HG02759 (cell line): ENCODE measurements around the gene HCFC1.

ENCODE experiments used
- ATAC-seq: cut with Tn5 transposase; IDR thresholded peaks from one replicate; pipeline ENCODE4 v1.9.1; 2021; ENCODE audit warnings: mild to moderate bottlenecking, moderate library complexity; ENCODE audit not compliant: unreplicated experiment

The HCFC1 gene

DNA sequence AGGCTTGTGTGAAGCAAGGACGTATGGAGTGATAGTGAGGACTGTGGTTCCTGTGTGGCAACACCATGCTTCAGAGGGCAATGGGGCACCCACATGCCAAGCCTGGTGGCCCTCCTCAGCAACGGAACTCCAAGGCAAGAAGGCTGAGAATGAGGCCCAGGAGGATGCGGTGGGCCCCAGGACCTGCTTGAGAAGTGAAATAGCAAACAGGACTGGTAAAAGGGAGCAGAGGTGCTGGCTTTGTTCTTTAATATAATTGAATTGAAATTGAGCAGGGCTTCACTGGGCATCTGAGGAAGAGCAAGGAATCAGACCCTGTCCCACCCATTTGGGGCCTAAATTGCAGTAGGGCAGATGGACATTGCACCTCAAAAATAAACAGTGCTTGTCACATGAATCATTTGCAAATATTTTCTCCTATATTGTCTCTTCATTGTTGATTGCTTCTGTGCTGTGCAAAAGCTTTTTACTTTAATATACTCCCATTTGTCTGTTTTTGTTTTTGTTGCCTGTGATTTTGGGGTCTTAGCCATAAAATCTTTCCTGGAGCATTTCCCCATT, 3.2 kb upstream of the HCFC1 start:
- no peak for ATAC-seq

DNA sequence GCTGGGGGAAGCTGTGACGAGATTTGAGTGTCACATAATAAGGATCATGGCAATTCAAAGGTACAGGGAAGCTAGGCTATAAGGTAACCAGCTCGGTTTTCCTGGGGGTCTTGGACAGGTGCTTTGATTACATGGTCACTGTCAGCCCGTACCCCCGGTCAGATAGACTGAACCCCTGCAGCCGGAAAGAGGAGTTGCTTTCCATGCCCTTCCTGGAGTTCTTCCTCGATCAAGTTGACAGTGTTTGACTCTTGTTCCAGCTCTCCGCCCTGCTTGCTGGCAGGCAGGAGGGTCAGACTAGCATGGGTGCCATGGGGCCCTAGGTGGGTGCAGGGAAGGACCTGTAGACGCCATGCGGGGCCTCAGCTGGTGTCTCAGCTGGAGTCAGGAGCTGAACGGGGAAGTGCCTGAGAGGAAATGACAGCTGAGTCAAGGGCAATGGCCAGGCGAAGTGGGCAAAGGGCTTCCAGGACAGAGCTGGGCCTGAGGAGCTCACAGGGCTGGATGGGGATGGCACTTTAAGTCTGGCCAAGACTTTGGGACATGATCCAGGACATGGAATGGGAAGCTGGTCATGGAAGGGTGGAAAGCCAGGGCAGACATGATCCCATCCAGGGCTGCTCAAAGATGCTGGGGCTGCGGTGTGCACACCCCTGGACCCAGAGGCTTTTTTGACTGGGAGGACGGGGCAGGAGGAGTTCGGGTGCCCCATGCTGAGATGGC, 2.5 kb upstream of the HCFC1 start:
- no peak for ATAC-seq

DNA sequence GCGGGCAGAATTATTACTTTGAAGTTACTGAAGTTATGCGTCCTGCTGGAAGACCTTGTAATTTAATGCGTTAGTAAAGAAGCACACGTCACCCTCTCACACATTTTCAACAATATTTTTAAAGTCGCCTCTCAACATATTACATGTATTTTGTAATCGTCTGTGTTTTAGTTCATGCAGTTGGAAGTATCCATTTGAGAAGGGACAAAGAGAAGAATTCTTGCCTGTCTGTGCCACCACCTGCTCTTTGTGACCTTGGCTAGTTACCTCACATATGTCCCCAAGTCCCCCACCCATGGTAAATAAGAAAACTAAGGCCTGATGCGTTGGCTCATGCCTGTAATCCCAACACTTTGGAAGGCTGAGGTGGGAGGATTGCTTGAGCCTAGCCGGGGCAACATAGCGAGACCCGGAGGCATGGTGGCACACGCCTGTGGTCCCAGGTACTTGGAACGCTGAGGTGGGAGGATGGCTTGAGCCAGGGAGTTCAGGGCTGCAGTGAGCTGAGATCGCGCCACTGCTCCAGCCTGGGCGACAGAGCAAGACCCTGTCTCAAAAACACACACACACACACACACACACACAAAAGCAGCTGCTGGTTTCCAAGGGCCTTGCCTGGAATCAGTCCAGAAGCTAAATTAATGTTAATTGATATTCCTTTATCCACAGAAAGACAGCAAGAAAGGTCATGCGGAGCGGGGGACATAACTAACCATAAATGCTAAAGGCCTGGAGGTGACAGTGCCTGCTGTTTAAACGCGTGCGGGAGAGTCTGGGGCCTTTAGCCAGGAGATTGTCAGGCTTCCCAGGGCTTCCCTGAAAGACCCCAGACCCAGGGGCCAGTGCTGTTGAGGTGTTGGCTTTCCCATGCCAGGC, 1.7 kb upstream of the HCFC1 start:
- no peak for ATAC-seq

DNA sequence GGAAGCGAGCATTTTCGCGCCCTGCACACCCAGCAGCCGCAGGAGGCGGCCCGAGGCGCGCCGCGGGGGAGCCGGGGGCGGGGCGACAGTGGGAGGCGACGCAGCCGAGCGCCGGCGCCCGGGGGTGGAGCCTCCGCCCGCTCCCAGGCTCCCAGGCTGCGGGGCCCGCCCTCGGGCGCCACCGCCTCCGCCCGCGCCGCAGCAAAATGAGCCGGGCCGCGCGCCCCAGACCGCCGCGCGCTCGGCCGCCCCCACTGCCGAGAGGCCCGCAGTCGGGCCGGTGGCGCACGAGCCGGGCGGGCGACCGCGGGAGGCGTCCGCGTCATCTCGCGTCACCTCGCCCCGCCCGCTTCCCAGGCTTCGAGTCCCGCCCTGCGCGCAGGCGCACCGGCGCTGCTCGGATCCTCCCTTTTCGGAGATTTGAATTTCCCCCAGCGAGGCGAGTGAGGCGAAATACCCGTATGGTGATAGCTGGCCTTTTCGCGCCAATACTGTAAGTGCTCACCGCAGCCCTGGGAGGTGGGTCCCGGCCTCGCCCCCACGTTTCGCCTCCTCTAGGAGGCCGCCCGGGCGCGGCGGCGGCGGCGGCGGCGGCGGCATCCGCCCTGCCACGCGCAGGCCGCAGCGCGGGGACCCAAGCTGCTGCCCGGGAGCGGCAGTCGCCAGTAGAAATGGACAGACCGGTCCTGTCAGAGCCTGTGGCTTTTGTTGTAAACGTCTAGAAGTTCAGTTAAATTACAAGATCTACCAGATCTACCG, 929 bp upstream of the HCFC1 start, which contains the start of gene TMEM187:
Gene TMEM187, plus strand, starts transcription at position 387 of the 759 bp plus-strand sequence. CDS start 9,309 bp downstream, outside the sequence.
- ATAC-seq, result peak; percentile 57

DNA sequence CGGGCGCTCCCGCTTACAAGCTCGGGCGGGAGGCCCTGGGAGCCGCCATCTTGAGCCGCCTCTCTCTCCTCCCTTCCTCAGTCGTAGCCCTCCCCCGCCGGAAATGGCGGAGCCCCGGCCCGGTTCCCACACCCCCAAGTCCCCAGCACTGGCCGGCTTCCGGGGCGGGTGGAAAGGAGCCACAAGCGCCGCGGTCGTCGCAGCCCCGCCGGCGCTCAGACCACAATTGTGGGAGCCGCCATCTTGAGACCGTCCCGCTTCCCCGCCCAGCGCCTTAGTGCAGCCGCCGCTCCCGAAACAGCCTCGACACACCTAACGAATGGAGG, 531 bp downstream of the HCFC1 start:
- peak; percentile 38 for ATAC-seq

DNA sequence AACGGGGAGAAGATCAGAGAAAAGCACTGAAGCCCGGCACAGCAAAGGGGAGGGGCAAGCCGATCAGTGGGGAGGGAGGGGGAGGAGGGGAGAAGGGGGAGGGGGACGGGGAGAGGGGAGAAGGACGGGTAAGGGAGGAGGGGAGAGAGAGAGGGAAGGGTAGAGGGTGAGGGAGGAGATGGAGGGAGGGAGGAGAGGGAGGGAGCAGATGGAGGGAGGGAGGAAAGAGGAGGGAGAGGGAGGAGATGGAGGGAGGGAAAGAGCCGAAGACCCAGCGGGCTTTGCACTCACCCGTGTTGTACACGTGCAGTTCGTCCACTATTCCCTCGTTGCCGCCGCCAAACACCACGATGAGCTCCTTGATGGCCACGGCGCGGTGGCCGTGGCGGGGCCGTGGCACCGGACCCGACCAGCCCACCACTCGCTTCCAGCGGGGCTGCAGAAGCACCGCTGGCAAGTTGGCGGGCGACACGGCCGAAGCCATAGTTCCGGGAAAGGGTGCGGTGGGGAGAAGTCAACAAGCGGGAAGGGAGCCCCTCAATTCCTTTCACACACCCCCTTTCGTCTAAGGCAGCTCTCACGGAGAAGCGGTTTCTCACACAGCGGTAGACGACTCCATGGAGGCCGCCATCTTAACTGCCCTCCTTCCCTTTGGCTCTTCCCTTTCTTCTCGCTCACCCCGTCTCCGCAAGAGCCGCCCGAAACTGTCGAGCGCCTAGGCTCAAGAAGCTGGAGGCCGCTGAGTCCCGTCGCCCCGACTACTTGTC, 1.1 kb downstream of the HCFC1 start:
- no peak for ATAC-seq

DNA sequence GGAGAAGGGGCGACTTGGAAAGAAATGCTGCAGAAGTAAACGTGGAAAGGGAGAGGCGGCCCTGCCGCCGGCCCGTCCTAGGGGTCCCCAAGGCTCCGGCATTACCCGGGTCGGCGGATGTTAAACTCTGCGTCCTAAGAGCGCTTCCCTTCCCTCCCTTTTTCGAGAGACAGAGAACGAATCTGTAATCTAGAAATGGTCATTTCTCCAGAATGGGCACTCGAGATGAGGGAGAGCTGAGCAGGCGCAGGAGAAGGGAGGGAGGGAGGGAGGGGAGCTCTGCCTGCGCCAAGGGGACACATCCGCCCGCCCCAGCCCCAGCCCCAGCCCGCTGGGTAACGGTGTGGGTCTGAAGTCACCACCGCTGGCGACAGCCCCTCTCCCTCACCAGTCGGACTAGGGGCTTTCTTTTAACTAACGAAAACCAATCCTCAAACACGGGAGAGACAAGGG, 1.7 kb downstream of the HCFC1 start:
- no peak for ATAC-seq

DNA sequence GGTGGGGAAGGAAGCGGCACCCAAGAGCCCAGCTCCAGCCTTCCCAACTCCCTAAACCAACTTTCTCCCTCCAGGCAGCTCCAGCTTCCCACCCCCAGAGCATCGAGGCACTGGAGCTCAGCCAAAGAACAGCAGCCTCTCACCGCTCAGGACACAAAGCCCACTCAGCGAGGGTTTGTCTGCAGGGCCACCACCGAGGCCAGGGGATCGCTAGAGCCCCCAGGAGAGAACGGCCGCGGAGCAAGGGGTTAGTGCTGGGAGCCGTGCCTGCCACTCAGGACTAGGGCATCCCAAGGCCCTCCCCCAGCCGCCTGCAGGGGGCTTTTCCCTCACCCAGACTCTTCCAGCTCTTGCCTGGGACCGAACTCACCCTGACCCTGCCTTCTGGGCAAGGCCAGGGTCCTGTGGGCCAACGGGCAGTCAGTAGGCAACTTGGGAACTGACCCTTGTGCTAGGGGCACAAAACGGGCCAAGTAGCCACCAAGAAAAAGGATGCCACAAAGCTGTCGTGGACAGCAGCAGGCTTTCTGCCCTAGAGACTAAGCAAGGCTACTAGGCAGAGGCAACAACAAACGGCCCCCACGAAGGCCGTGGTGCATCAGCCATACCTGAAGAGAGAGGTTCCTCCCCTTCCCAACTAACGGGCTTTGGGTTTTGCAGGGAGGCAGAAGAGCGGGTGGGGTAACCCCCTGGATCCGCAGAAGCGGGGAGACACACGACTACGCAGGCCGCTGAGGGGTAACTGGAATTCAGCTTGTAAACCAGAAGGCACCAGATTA, 2.3 kb downstream of the HCFC1 start:
- no peak for ATAC-seq

DNA sequence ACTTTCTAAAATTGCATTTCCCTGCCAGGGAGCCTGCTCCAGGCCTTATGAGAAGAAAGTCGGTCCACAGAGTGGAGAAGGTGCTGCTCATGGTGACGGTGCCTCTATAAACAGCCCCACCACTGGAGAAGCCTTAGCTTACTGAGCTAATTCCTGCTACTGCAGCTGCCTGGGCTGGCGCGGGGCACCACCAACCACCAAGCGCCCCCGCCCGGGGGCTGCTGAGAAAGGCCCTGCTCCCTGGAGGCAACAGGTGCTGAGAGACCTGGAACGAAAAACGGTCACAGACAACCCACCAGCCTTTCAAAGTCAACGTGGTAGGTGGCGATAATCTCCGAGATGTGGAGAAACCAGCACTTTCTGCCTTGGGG, 2.9 kb downstream of the HCFC1 start:
- ATAC-seq, result no peak

DNA sequence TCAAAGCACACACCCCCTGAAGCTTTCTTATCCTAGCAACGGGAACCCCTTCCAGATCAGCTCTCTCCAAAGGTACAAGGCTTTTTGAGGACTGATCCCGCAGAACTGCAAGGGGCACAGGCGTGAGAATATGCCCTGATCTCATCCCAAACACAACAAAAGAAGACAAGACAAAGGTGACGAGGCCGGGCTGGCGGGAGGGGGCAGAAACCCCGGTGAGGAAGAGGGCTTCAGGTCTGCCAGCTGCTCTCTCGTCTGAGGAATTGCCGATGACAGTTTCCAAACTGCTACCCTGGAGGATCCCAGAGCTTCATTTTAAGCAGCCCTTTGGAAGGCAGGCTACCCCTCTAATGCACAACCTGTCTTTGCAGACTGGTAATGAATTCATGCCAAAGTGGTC, 3.4 kb downstream of the HCFC1 start:
- ATAC-seq, result no peak

DNA sequence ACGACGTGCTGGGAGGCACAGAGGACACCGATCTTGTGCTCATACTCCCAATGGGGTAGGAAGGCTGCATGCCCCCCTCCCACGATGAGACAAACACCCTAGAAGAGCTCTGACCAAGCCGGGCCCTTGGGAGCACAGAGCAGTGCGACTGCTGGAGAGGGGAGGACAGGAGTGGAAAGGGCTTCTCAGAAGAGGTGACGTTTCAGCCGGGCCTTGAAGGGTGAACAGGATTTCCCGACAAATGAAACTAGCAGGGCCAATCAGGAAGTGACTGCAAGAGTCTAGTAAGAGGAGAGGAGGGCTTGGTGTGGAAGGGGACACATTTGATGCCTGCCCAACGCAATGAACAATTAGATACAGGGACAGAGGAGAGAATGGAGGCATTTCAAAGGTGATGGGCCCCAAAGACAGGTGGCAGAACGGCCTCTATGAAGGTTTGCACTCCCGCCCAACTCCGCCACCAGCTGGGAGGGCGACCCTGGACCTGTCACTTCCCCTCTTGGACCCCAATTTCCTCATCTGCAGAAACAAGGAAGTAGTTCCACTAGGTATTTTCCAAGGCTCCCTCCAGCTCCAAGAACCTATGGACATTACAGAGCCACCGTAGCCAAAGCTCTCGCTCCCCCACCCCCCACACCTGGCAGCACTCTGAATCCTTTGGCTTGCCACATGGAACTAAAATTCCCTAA, 3.9 kb downstream of the HCFC1 start:
- no peak for ATAC-seq

DNA sequence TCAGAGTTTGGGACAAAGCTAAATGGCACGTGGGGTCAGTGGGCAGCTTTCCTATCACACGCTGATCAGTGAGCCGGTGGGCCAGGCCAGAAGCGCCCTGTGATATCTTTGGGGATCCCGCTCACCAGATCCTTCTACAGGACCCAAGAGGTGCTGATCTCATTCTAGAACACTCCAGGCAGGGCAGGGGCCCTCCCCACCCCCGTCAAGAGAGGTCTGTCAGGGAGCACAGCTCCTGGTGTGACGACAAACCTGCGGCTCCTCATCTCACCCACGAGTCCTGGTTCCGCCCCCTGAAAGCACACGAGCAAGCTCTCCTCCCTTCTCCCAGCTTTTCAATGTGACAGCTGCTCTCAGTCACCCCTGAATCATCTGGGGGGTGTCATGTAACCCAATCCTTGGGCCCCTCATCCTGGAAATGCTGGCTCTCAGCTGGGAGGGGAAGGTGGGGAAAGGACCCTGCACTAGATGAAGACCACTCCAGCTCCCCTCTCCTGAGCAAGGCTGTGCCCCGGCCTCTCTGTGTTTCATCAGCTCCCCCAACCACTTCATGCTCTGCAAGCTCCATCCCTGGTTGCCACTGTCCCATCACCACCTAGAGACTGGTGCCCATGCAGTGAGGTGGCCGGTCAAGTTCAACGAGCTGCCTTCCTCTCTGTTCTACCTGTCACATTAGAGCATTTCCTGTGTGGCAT, 4.6 kb downstream of the HCFC1 start:
- no peak for ATAC-seq

DNA sequence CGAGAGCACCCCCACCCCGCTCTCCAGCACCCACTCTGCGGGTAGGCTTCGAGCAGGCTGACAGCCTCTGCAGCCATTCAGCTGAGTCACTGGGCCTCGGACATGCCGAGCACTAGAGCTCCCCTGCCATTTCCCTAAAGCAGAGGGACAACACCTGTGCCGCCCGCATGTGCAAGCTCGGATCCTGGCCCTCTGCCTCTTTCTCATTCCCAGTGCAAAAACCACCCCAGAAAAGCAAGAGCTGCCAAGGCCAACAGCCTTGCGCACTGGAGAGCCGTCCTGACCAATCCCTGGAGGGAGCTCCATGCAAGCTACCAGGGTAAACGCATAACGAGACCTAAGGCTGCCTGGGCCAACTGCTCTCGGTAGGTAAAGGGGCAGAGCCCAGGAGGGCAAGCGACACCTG, 5.3 kb downstream of the HCFC1 start:
- no peak for ATAC-seq

DNA sequence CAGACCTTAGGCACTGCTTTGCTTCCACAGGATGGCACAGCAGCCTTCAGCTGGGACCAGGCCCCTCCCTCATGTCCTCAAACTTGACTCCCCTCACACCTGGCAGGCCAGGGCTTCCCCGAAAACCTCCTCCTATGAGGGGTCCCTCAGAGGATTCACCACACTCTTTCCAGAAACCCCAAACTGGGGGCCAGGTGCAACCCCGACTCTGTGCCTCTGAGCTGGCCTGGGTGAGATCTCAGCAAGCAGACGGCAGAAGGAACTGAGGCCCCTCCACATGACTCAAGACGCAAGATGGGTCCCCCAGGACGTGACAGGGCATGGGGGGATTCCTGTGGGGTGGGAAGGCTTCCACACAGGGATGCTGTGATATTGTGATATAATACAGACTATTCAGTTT, 6.2 kb downstream of the HCFC1 start:
- ATAC-seq, result no peak

DNA sequence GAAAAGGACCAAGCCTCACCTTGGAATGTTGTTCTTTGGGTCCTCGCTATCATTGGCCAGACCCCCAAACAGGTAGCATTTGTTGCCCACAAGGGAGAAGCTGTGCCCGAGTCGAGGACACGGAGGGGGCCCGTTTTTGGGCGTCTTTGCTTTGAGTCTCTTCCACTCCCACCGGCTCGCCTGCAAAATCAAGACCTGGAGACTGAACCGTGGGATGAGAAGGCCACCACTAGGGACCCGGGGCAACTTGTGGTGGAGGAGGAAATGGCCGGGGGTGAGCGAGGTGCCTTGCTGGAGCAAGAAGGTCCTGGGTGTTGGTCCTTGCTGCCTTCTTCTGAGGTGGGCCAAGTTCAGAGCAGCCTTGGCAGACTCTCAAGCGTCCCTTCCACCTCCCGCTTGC, 7.5 kb downstream of the HCFC1 start:
- ATAC-seq, result no peak

DNA sequence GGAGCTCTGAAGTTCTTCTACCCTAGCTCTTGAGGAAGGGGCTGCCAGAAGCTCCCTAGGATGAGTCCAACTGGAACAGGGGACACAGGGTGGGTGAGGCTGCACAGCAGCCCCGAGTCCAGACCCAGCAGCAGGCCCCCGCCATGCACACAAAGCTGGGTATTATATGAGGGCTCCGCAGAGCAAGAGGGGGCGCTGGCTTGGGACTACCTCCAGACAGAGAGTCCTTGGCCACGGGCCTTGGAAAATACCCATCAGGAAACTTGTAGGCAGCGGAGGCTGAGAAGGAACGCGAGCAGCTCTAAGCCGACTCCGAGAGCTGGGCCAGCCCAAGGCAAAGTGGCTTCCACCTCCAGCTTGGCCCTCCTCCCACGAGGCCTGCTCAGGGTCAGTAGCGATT, 8.1 kb downstream of the HCFC1 start:
- ATAC-seq, result no peak

DNA sequence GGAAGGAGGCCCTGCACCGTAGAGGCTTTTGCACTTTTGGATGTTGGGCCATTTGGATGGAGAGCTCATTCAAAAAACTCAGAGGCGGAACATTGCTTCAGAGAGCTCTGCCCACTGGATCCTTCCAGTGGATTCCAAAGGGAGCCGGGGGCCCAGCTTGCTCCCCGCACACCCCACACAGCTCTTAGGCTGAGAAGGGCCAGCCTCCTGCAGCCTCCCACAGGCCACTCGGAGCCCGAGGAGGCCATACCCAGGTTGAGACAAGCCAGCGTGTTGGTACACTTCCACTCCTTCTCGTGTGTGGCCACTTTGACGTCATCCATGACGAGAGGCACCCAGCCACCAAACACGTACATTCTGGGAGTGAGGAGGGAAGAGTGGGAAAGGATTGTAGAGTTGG, 10.3 kb downstream of the HCFC1 start:
- no peak for ATAC-seq

DNA sequence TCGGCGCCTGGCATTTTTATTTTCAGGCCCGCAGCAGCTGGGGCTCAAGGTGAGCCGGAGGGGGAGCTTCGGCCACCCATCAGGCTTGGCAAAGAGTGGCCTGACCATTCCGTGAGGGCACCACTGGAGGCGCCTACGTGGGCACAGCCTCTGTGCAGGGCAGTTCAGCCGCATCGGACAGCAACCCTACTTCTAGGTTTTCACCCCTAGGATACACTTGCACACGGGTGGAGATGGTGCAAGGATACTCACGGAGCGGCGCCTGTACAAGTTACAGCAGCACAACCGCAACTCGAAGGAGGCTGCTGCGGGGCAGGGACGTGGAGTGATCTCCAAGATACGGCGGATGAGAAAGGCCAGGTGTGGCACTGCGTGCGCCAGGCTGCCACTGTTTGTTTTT, 10.8 kb downstream of the HCFC1 start:
- ATAC-seq, result no peak

DNA sequence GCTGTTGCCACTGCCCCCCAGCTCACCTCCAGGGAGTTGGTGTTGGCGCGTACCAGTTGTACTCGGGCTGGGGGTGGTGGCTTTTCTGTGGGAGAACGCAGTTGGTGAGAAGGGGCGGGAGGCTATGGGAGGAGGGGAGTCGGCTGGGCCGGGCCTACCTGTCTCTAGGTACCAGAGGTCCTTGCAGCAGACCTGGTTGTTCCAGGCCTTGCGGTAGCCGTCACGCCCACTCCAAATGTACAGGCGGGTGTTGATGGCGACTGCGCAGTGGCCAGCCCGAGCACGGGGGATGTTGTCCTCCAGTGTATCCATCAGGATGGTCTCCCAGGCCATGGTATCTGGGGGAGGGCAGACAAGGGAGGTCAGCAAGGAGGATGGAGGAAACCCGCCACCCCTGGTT, 11.5 kb downstream of the HCFC1 start:
- no peak for ATAC-seq
